Heart right ventricle (tissue), 16 donors: ENCODE data around the gene SLC41A3. TPM values are rescaled to one million over a fixed set of nuclear protein-coding genes. Genes with fewer than 3 reads are reported as not detected.

Source experiments
- ATAC-seq, 8 donors: fragments of 200-7000 bp; cut with Tn5 transposase; one replicate each; pipeline ENCODE4 v1.9.1; 2020; ENCODE audit warnings: mild to moderate bottlenecking in 8 of 8, moderate library complexity in 8 of 8, moderate number of reproducible peaks in 1 of 8
- DNase-seq, 2 donors: peaks; one replicate each; pipeline ENCODE4 v3.0.0-alpha.2; 2020
- H3K27ac ChIP-seq, 10 donors: fragments of 200-600 bp; sonication (generic) in 2 of 10; one replicate each; pipeline versions ENCODE4 v1.5.0 to v1.8.0; 2020 to 2022; ENCODE audit warnings: mild to moderate bottlenecking in 3 of 10
- H3K27me3 ChIP-seq, 7 donors: fragments of 200-600 bp; one replicate each; pipeline ENCODE4 v1.8.0; 2021 to 2022; ENCODE audit warnings: mild to moderate bottlenecking in 2 of 7
- H3K36me3 ChIP-seq, 9 donors: fragments of 200-600 bp; sonication (generic) in 1 of 9; one replicate each; pipeline versions ENCODE4 v1.5.0 to v1.8.0; 2020 to 2022; ENCODE audit warnings: mild to moderate bottlenecking in 2 of 9
- H3K4me1 ChIP-seq, 9 donors: fragments of 200-600 bp; sonication (generic) in 1 of 9; one replicate each; pipeline versions ENCODE4 v1.5.0 to v1.8.0; 2020 to 2022; ENCODE audit warnings: mild to moderate bottlenecking in 4 of 9
- H3K4me3 ChIP-seq, 10 donors: fragments of 200-600 bp; sonication (generic) in 2 of 10; one replicate each; pipeline versions ENCODE4 v1.5.0 to v1.8.0; 2020 to 2022; ENCODE audit warnings: mild to moderate bottlenecking in 7 of 10, moderate library complexity in 2 of 10
- H3K9me3 ChIP-seq, 11 donors: fragments of 200-600 bp in 10 of 11; sonication (generic) in 2 of 11; one replicate each; pipeline versions ENCODE4 v1.5.0 to v1.8.0; 2013 to 2022; ENCODE audit warnings: mild to moderate bottlenecking in 2 of 11, control low read depth in 1 of 11, moderate library complexity in 1 of 11
- CTCF ChIP-seq, 9 donors: fragments of 200-600 bp; sonication (generic) in 2 of 9; IDR thresholded peaks; one replicate each; pipeline versions ENCODE4 v1.5.0 to v1.8.0; 2021 to 2022; ENCODE audit warnings: antibody characterized with exemption in 9 of 9, mild to moderate bottlenecking in 5 of 9, moderate library complexity in 1 of 9
- WGBS, 2 donors: extraction: QIAGEN DNeasy Blood & Tissue Kit; methylation state at CpG; one replicate each; pipeline ENCODE4 v1.1.7; 2013; ENCODE audit warnings: inconsistent platforms in 1 of 2; 5-methylcytosine and 5-hydroxymethylcytosine counted together
- intact Hi-C, 10 donors: fragments of 100-400 bp; cut with DNase I; formaldehyde crosslinking; loops; one replicate each; pipeline versions ENCODE4 v1.11.1 to v1.14.2; 2022
- polyA plus RNA-seq, 2 donors: library from polyadenylated mRNA; stranded (reverse); fragments of 200-250 nt; gene quantifications; one replicate each; pipeline ENCODE4 v1.2.3, GENCODE V29; 2013
- total RNA-seq, 10 donors: library from RNA; stranded (reverse); fragmentation: NEBNext Ultra II Directional in 3 of 10; extraction: Animal tissue kit (Norgen Biotek cat#: 25700) in 3 of 10; gene quantifications; one replicate each; pipeline versions ENCODE4 v1.2.1 to v1.2.4, GENCODE V29; 2021 to 2023
- donor health status: Arrhythmogenic right ventricular cardiomyopathy.
- donor health status: ischemic (EF 13 %, LVEDD 7.1; RV severe dilation, severe dysfunction).
- donor health status: healthy with polysubstance abuse.
- donor health status: DM: no; HTN: yes; CAD: no.
- donor health status: DM: no; HTN: no; CAD: no.
- donor health status: ischemic (EF 25% LVEDD 6.9; RV normal size, moderate dysfunction).
- donor health status: ischemic (EF 25% LVEDD 5.7; RV mildly dilated, moderate dysfunction).
- donor health status: healthy.
- donor health status: DM: yes; HTN: yes; CAD: no.
- donor health status: Ischemic cardiomyopathy.
- donor health status: ischemic (EF 35%, LVEDD 5.7; RV mildly dilated, moderate dysfunction).
- donor health status: nonischemic (EF 11% LVEDD 7.7; RV severe dilation, severe dysfunction).
- donor health status: DM: yes; HTN: yes; CAD: no.
- donor health status: PGD.
- donor health status: ischemic (EF 29% LVEDD 5.4; RV normal size, mild dysfunction).
- donor health status: nonischemic (EF 23%, LVEDD 6.1; RV moderate dilation, normal function).

Gene SLC41A3
- total and polyA plus RNA-seq, 12 donors: 28.6 to 49.5 (median 40.1) TPM

- Histone ChIP-seq H3K4me1 (peaks cover 0 to 18% (median 10%) of the 10 kb centered on the region in 9 donors), H3K27me3 (no peaks in the 10 kb centered on the region), H3K9me3 (peaks cover 0 to 9% (median 0%) of the 10 kb centered on the region in 11 donors), H3K27ac (no peak overlapping the region), H3K36me3 (peaks cover 0 to 3% (median 0%) of the 10 kb centered on the region in 9 donors), H3K4me3 (no peak overlapping the region)
- DNase-seq: no peak
- WGBS, 2 donors: 75 to 81% methylated on average over 4 of the region's 4 CpGs
- no peak for ATAC-seq
- TF ChIP-seq CTCF (IDR thresholded peaks at IDR 0.05): no peak
- intact Hi-C loops: no loop called here
Measured at GRCh38 chr3:126078866-126079265, 5.1 kb downstream of the SLC41A3 start.

GRCh38 chr3:126077754-126078153, 6.2 kb downstream of the SLC41A3 start:
- Histone ChIP-seq H3K27me3 (no peaks in the 10 kb centered on the region), H3K36me3 (peaks cover 0 to 6% (median 0%) of the 10 kb centered on the region in 9 donors), H3K27ac (no peak overlapping the region), H3K4me3 (no peak overlapping the region), H3K4me1 (peaks cover 0 to 11% (median 8%) of the 10 kb centered on the region in 9 donors), H3K9me3 (peaks cover 0 to 18% (median 0%) of the 10 kb centered on the region in 11 donors)
- intact Hi-C loops: no loop called here
- ATAC-seq: no peak
- 96 to 97% methylated on average over 11 of the region's 11 CpGs for WGBS, 2 donors
- DNase-seq: no peak
- TF ChIP-seq CTCF (IDR thresholded peaks at IDR 0.05): no peak

GRCh38 chr3:126076140-126076539, 7.8 kb downstream of the SLC41A3 start:
- intact Hi-C loops: no loop called here
- peaks cover 0 to 6% (median 0%) of the 10 kb centered on the region in 9 donors for H3K36me3 ChIP-seq
- no peaks in the 10 kb centered on the region for H3K27me3 ChIP-seq
- ATAC-seq (no peak), DNase-seq (no peak)
- peaks cover 0 to 21% (median 0%) of the 10 kb centered on the region in 11 donors for H3K9me3 ChIP-seq
- H3K27ac ChIP-seq: no peak overlapping the region
- no peak for TF ChIP-seq CTCF (IDR thresholded peaks at IDR 0.05)
- no peaks in the 10 kb centered on the region for H3K4me1 ChIP-seq
- H3K4me3 ChIP-seq: no peak overlapping the region

- intact Hi-C loops: no loop called here
- Histone ChIP-seq H3K4me3 (no peak overlapping the region), H3K4me1 (peaks cover 0 to under 1% (median 0%) of the 10 kb centered on the region in 9 donors), H3K27ac (no peak overlapping the region), H3K27me3 (no peaks in the 10 kb centered on the region), H3K9me3 (peaks cover 0 to 20% (median 0%) of the 10 kb centered on the region in 11 donors), H3K36me3 (peaks cover 0 to 26% (median 0%) of the 10 kb centered on the region in 9 donors)
- ATAC-seq (no peak), DNase-seq (no peak)
- no peak for TF ChIP-seq CTCF (IDR thresholded peaks at IDR 0.05)
- 88% methylated on average over 10 of the region's 10 CpGs for WGBS, 2 donors
Measured at GRCh38 chr3:126070146-126070545, 13.8 kb downstream of the SLC41A3 start.
